Measurements from ENCODE around the gene TP73.

DNA sequence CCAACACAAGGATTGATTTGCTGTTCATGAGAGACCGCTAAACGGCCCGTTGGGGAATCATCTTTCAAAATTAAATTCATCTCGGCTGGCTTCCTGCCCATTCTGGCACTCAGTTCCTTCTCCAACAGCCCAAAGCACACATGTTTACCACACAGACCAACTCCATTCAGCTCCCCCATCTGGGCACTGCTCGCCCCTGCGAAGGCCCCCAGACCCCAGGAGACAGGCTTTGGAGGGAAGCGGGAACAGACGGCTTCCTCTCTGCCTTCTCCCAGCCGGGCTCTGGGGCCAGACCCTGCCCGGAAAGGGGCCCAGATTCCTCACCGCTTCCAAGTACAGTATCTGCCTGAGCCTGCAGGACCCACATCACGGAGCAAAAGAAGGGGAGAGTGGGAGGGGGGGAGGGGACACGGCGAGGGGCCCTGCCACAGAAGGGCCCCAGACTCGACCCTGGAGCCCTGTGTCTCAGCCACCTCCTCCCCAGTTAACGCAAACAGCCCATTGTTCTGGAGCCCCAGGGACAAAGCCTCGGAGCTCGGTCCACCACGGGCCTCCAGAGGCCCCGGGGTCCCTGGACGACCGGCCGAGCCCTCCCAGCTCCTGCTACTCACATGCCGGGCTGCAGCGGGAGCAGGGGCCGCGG is 41.7 kb upstream of the TP73 start:
- TF ChIP-seq SIN3A (IDR thresholded peaks at IDR 0.05; ENCODE audit: borderline replicate concordance, insufficient read depth, low read length) (no peak), TAF1 (IDR thresholded peaks at IDR 0.05; ENCODE audit: borderline replicate concordance, insufficient read depth, low read length) (no peak)
